ENCODE data around the gene OVCH1.
A peak's percentile ranks its signal among the peaks of the same experiment; 100 is the strongest.

The OVCH1 gene, protein sequence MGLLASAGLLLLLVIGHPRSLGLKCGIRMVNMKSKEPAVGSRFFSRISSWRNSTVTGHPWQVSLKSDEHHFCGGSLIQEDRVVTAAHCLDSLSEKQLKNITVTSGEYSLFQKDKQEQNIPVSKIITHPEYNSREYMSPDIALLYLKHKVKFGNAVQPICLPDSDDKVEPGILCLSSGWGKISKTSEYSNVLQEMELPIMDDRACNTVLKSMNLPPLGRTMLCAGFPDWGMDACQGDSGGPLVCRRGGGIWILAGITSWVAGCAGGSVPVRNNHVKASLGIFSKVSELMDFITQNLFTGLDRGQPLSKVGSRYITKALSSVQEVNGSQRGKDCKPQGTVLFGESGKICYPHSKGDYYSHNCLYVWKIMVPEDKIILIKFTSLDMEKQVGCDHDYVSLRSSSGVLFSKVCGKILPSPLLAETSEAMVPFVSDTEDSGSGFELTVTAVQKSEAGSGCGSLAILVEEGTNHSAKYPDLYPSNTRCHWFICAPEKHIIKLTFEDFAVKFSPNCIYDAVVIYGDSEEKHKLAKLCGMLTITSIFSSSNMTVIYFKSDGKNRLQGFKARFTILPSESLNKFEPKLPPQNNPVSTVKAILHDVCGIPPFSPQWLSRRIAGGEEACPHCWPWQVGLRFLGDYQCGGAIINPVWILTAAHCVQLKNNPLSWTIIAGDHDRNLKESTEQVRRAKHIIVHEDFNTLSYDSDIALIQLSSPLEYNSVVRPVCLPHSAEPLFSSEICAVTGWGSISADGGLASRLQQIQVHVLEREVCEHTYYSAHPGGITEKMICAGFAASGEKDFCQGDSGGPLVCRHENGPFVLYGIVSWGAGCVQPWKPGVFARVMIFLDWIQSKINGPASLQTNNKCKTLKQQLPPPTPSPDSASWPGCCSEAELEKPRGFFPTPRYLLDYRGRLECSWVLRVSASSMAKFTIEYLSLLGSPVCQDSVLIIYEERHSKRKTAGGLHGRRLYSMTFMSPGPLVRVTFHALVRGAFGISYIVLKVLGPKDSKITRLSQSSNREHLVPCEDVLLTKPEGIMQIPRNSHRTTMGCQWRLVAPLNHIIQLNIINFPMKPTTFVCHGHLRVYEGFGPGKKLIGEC

DNA sequence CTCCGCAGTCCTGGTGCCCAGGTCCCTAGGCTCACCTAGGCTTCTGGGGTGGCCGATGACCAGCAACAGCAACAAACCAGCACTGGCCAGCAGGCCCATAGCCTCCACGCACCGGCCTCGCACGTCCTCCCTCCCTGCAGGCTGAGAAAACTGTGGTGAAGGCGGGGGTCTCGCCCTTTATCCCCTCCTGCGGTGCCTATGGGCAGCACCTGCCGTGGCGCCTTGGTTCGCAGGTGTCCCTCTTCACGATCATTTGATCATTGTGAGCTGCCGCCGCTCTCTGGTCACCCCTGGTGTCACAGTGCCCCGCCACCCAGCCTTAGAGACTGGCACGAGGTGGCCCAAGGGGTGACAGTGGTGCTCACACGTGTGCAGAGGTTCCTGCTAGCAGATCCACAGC lies at the start of gene OVCH1:
TSS of gene OVCH1 (minus strand) at position 99 of the 400 bp plus-strand sequence. CDS start at position 99, 0 bp downstream.
- DNase-seq: no peak

DNA sequence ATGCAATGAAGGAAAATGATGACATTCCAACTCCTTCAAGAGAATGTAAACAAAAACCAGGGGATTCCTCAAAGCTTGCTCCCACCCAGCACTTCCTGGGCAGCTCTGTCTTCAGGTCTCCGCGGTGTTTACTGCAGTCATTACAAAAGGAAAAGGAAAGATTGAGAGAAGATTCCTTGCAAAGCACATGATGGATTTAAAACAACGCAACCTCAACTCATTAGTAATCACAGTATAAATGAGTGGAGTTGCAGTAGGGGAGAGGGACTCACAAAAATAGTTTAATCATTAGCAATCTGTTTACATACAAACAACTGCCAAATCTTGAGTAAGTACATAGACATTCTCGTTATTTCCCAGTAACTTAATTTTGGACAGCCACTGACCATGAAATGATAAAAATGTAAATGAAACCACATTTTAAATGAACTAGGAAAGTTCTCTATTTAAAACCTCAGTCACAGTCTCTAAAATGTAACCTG lies 49.7 kb upstream of the OVCH1 start:
- no peak for DNase-seq

DNA sequence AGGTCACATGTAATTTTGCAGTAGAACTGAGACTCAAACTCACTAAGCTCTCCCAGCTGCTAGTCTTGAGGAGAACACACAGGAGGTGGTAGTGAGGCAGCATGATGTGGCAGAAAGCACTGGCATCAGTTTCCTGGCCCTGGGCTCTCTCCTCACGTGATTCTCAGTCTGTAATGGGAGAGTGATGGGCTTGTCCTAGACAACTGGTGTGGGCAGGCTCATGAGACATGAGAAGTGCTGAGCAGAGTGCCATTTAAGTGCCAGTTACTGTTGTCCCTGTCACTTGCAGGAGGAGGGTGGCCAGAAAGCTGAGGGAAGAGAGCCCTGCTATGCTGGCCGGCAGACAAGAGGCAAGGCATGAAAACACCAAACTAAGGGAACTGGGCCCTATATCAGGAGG lies 48.5 kb upstream of the OVCH1 start:
- no peak for DNase-seq

DNA sequence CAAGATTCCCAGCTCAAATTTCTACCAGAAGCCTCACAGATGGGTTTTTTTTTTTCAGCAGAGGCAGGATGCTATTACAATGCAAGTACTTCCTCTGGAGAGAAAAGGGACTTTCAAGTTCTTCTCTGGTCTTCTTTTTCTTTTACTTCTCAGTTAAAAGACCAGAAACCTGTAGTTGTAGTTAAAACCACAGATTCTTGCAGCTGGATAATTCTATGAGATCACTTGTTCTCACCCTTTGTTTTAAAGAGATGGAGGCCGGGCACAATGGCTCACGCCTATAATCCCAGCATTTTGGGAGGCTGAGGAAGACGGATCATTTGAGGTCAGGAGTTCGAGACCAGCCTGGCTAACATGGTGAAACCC lies 47.6 kb upstream of the OVCH1 start:
- no peak for DNase-seq

DNA sequence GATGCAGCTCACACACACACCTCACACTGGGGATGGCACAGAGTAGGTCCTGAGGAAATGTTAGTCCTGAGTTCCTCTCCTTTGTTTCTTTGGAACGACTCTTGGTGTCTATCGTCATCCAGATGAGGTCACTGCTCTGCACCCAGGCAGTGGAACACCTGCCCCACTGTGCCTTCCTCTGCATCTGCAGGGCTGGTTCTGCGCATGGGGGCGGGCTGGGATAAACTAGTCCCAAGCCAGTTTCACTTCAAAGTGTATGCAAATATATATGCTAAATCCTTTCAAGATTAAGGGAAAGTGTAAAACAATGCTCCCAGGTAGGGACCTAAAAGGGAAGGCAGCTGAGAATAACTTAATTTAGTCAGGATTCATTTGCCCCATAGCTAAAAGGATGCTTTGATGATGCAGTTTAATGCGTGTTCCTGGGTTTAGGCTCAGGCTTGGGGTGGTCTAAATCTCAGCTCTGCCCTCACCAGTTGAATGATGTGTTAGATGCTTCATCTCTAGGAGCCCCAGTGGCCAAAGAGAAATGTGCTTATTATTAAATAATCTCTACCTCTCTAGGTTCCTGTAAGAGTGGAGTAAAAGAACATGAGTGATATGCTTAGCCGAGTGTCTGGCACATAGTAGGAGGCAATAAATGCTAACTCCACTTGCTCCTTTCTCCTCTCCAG lies 47.1 kb upstream of the OVCH1 start:
- DNase-seq: no peak

DNA sequence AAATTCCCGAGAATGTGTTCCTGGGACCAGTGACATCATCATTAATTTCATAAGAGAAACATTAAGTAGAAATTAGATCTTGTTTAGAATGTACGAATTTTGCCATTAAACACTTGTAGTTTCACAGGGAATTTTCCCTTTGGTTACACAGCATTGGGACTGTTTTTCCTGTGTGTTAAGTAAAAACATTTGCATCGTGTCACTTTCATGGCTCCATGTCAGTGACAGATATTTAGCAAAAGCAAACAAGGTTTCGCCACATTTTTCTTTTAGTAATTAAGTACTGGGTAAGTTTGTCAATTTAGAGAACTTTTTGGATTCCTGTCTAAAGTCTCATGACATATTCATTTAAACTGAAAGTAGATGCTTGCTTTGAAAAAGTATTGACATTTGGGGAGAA lies 45.5 kb upstream of the OVCH1 start:
- no peak for DNase-seq

DNA sequence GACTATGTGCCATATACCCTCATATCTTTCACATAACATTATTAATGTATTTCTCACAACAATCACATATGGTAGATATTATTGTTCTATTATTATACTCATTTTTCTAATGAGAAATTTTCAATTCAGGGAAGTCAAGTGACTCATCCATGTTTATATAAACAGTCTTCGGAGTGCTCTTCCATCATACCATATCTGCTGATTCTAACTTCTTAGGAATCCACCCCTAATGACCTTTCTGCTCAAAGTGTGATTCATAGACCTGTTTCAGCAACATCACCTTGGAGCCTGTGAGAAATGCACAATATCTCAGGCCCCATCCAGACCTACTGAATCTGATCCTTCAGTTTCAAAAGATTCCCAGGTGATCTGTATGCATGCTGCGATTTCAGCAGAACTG lies 39.8 kb upstream of the OVCH1 start:
- DNase-seq: no peak

DNA sequence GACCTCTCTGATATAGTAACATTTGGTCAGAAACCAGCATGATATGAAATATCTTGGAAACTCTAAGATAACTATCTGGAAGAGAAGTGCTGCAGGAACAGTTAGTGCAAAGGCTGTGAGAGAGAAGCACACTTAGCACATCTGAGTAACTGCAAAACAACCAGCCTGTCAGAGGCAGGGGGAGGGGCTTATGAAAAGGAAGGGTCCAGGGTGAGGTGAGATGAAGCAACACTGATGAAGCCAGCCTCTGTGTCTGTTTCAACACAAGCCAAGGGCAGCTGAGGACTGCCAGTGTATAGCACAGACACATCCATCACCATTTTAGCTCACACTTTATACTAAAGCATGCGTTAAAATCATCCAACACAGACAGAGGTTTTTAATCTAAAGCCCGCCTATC lies 37.4 kb upstream of the OVCH1 start:
- DNase-seq: no peak

DNA sequence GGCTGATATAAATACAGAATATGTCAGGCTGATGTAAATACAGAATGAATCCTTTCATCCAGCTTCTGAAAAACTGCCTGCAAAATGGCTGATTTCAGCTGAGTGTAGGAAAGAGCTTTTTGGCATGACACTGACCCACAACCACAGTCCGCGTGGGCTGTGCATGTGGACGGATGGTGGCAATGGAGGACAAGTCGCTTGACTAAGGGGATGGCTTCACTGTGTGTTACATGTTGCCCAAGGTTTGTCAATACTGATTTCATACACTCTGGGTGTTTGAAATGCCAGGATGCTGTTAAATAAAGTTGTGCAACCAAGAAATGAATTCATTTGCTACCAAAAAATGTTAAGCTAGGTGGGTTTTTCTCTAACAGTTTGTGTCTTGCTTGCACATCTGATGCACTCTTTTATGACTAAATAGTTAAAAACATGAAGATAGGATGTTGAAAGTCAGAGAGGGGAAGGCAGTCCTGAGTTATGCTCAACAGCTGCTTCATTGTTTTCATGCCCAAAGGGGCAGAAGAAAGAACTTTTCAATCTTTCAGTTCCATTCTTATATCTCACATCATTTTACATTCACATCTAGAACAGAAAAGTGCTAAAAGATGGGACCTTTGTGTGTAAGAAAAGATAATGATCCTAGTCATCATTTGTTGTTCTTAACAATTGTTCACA lies 36.5 kb upstream of the OVCH1 start:
- no peak for DNase-seq

DNA sequence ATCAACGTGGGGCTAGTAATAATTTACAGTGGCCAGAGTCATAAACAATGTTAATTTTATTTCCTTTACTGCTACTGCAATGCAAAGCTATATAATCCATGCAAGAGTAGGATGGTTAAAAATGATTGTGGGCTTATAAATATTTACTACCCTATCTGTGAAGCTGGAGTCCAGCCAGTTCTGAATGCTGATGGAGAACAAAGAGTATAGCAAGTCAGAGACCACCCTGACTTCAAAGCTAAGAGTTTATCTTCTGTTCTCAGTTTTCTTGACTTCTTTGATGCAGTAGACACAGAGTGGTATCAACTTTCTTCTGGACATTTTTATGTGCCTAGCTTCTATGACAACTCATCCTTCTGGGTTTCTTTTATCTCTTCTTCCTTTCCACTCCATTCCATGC lies 34.0 kb upstream of the OVCH1 start:
- DNase-seq: no peak

DNA sequence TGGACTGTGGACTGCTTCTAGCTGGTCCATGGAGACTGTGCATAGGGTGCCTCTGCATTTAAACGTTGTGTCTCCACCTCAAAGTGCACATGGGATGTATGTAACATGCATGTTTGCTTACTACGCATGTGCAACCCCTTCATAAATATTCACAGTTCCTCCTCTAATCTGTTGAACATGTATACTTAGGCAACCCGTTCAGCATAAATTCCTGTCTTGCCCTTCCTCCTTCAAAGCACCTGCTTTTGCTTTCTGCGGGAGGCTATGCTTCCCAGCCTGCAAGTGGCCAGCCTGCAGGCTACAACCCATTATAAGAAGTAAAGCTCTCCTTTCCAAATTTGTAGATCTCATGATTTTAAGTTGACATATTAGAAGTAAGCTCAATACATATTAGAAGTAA lies 33.0 kb upstream of the OVCH1 start:
- DNase-seq: no peak

DNA sequence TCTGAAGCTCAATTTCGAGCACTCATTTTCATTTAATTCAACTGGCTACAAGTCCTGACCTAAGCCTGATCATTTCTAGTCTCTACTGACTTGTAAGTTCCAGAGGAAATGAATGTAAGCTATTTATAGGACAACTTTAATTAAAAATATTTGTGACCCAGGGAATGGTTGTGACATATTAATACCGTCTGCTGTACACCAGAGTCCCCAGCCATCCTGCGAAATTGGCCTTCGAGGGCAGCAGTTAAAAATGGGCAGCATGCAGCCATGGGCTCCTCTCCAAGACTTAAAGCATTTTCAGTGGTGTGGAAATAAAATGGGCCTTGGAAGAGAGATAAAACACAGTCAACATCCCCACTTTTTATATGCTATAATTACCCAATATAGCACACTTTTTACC lies 30.7 kb upstream of the OVCH1 start:
- no peak for DNase-seq

DNA sequence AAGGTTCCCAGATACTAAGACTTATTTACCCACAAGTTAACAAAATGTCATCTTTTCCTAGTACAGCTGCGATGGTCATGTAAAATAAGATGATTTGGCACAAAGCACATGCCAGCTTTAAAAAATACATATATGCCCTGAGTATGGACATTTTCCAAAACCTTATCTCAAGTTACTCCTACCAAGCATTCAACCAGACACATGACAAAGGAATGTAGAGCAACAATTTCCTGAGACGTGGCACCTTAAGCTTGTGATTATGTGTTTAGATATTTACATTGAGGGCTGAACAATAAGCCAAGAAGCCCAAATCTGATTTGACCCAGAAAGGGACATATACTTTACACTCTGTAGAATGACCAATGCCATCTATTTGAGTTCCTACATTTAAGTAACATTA lies 24.5 kb upstream of the OVCH1 start:
- DNase-seq: no peak

DNA sequence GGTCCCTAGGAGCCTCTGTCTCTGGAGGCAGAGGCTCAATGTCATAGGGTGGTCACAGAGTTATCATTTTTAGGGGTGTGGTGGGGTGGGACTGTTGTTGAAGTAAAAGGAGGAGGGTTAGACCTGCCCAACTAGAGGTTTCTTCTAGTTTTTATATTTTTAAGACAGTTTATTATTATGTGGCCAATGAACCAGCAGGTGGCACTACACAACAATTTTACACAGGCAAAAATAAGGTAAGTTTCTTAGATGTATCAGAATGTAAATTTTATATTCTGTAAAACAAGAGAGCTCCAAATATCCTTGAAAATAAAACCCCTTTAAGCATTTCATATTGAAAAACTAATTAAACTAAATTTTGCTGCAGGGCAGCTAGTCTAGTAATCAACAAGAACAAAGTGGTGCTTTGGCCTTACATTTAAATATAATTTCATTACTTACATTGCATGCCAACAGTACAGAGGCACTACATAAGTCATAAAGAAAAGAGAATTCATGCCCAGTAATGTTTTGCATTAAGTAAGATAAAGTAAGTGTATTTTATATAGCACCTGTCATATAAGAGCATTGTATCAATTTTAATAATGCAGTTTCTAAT lies 22.2 kb upstream of the OVCH1 start:
- DNase-seq: peak; percentile 1

DNA sequence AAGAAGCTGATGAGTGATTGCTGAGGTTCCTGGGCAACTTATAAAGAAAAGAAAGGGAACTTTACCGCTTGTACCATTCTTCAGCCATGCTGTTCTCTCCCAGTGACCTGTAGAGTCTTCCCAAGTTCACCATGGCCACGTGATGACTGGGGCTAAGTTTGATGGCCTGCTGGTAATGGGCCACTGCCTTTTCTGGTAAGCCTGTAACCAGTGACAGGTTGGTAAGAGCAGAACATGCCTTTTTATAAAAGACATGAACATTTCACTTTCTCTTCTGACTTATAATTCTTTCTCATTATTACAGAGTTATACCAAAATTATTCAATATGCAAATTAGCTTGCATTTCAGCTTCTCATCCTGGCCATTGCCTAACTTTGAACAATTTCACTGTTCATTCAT lies 20.9 kb upstream of the OVCH1 start:
- no peak for DNase-seq

DNA sequence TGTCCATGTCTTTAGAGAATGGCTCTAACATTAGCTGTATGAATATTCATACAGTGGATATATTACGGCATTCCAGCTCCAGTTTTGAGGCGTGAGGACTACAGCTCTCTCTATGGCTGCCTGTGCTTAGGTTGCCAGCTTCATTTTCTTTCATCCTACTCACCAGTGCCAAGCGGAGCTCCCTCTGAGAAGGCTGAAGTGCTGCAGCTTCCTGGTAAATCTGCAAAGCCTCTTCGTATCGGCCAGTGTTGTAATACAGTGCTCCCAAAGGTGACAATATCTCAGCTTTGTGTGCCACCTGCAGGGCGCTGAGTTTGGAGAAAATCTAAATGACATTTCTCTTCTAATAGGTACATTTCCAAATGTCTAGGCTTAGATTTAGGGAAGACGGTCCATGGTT lies 19.8 kb upstream of the OVCH1 start:
- DNase-seq: no peak

DNA sequence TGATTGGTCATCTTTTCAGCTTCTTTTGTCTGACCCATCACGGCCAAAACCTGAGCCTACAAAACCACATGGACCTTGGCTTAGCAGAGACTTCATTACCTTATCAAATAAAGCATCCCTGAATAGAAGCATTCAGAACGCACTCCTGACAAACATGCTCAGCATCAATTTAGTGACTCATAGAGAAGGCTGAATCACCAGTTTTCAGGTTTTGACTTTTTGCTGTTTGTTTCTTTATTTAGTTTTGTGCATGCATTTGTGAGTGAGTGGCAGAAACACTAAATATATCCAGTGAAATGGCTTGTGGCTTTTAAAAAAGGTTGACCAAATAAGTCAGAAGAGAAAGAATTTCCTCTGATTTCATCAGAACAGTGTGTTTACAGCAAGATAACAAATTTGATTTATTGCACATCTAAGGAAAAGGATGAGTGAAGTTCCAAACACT lies 19.0 kb upstream of the OVCH1 start:
- no peak for DNase-seq

DNA sequence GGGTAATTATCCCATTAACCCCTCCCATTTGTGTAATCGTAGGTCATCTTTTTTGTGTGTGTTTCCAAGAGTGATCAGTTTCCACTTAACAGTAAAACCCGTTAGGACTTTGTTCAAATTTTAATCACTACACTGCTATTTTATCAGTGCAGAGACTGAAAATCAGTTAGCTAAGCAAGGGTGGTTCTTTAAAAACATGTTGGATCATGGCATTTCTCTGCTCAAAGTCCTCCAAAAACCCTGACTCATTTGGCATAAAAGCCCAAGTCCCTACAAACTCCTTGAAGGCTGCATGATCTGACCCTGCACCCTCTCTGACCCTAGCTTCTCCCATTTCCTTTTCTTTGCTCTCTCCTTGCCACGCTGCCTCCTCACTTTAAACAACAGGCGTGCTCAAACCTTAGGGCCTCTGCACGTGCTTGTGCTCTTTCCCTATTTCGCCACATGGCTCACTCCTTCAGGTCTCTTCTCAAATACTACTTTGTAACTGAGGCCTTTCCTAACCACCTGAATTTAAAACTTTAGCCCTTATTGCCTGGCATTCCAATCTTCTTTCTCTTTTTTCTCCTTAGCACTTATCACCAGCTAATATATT lies 13.2 kb upstream of the OVCH1 start:
- DNase-seq: no peak

DNA sequence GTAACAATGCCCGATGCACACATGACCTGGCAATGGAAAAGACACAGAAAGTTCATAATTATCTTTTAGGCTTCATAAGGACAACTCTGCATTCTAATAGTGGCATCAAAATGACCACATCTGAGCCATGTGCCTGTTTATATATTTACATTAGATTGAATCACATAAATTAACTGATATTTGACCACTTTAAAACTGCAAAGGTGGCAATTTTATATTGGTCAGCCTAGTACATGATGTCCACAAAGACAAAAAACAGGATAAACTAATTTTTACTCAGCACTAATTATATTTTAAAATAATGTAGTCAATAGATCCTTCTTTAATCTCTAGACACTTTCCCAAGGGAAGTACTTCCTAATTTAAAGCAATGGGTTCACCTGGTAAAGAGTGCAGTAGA lies 12.0 kb upstream of the OVCH1 start:
- no peak for DNase-seq

DNA sequence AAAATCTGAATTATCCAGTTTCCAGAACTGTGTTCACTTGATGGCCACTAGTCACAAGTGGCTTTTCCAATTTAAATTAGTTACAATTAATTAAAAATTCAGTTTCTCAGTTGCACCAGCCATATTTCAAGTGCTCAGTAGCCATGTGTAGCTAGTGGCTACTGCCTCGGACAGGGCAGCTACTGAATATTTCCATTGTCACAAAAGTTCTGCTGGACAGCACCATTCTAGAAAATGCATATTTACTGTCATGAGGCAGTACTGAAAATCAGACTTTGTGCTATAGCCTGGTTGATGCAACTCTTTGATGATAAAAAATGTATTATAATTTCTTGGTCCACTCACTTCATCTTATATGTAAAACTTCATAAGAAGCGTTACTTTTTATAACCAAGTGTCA lies 11.5 kb upstream of the OVCH1 start:
- no peak for DNase-seq

DNA sequence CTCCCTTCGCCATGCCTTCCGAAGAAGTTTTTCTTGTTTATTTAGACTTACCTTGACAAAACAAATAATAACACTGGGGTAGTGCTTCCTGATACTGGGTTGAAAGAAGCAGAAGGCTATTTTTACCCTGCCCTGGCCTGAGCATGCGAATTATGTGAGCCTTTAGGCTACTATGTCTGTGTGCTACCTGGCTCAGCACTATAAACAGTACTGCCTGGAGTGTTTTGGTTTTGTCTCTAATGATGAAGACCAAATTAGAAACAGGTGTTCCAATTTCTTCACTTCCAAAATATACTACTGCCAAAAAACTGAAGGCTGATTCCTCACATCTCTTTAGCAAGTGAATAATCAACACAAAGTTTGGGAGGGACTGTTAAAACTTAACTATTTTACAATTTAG lies 7.6 kb upstream of the OVCH1 start:
- DNase-seq: no peak

DNA sequence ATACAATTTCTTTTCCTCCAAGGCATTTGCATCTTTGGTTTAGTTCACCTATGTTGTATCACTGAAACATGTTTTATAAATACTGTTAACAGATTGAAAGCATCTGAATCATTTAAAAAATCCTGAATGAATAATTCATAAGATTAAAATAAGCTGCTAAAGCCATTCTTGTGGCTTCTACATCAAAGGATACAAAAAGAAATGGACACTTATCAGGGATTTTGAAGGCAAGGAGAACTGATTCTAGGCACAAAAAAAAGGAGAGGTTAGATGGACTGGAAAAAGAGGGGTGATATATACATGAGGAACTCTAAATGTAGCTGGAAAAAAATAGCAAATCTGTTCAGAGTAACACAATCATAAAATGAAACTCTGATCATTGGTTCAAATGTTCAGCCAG lies 5.8 kb upstream of the OVCH1 start:
- DNase-seq: no peak
